B cell (primary cell): ENCODE results near the gene PLEKHM1.

Experiments used
- EZH2 ChIP-seq: IDR thresholded peaks from 2 replicates; pipeline ENCODE4 v1.6.1; 2012; ENCODE audit warnings: borderline replicate concordance, low read depth, mild to moderate bottlenecking, moderate library complexity, low read length; ENCODE audit not compliant: insufficient read depth, poor library complexity, severe bottlenecking
- TF ChIP-seq, protein P1 (sequence below): fragments of 200-600 bp; IDR thresholded peaks from one replicate; pipeline ENCODE4 v1.8.0; 2022; ENCODE audit warnings: antibody characterized with exemption, mild to moderate bottlenecking

DNA sequence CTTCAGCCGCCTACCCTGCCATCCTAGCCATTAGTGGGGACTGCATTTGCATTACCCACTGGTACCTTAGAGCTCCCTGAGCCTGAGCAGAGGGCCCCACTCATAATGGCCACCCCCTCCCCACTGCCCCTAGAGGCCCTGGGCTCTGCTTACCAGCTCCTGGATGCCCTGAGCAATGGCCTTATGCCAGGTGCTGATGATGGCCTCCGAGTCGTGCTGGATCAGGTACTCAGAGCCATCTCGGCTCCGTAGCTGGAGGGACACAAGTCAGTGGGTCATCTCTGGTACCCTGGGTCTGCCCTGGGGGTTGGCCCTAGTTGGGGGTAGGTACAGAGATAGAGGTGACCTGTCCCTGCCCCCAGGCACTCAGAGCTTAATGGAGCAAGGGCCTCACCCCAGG lies 92.7 kb downstream of the PLEKHM1 start:
- TF ChIP-seq, protein P1, sequence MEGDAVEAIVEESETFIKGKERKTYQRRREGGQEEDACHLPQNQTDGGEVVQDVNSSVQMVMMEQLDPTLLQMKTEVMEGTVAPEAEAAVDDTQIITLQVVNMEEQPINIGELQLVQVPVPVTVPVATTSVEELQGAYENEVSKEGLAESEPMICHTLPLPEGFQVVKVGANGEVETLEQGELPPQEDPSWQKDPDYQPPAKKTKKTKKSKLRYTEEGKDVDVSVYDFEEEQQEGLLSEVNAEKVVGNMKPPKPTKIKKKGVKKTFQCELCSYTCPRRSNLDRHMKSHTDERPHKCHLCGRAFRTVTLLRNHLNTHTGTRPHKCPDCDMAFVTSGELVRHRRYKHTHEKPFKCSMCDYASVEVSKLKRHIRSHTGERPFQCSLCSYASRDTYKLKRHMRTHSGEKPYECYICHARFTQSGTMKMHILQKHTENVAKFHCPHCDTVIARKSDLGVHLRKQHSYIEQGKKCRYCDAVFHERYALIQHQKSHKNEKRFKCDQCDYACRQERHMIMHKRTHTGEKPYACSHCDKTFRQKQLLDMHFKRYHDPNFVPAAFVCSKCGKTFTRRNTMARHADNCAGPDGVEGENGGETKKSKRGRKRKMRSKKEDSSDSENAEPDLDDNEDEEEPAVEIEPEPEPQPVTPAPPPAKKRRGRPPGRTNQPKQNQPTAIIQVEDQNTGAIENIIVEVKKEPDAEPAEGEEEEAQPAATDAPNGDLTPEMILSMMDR, result no peak
- no peak for TF ChIP-seq EZH2
